Esophagus squamous epithelium (tissue), 5 donors: ENCODE data around the gene TMCO2. TPM values are rescaled to one million over a fixed set of nuclear protein-coding genes. Genes with fewer than 3 reads are reported as not detected.

Source experiments
- DNase-seq: peaks from one replicate; lab custom pipeline; 2025; lab: John Stamatoyannopoulos, UW
- H3K27ac ChIP-seq, 4 donors: fragments of 200-600 bp; sonication (generic); one replicate each; pipeline ENCODE4 v1.5.1; 2016 to 2019; ENCODE audit warnings: mild to moderate bottlenecking in 1 of 4
- H3K27me3 ChIP-seq, 4 donors: fragments of 200-600 bp; sonication (generic); 1 replicate in 3 of 4; 2 replicates in 1 of 4; pipeline versions ENCODE4 v1.5.1 to v1.6.0; 2017 to 2021; ENCODE audit warnings: antibody characterized with exemption in 1 of 4
- H3K36me3 ChIP-seq, 3 donors: fragments of 200-600 bp; sonication (generic); one replicate each; pipeline ENCODE4 v1.5.1; 2016 to 2019
- H3K4me1 ChIP-seq, 3 donors: fragments of 200-600 bp; sonication (generic); one replicate each; pipeline ENCODE4 v1.5.1; 2017 to 2019
- H3K4me3 ChIP-seq, 4 donors: fragments of 200-600 bp; sonication (generic); 1 replicate in 3 of 4; 2 replicates in 1 of 4; pipeline ENCODE4 v1.5.1; 2016 to 2019; ENCODE audit warnings: mild to moderate bottlenecking in 2 of 4, moderate library complexity in 1 of 4
- H3K9me3 ChIP-seq, 3 donors: fragments of 200-600 bp; sonication (generic); one replicate each; pipeline ENCODE4 v1.5.1; 2016 to 2019
- POLR2A ChIP-seq, 4 donors: fragments of 450-650 bp; IDR thresholded peaks; one replicate each; pipeline ENCODE4 v1.6.1; 2017; ENCODE audit warnings: antibody characterized with exemption in 4 of 4, mild to moderate bottlenecking in 4 of 4, moderate library complexity in 3 of 4
- WGBS, 2 donors: methylation state at CpG; one replicate each; pipeline ENCODE4 v1.1.5; 2018; 5-methylcytosine and 5-hydroxymethylcytosine counted together
- intact Hi-C: fragments of 100-400 bp; cut with DNase I; formaldehyde crosslinking; loops from one replicate; pipeline ENCODE4 v1.15.0; 2022
- total RNA-seq, 4 donors: library from RNA; depleted of rRNA; stranded (reverse); fragments of >200 nt; gene quantifications; one replicate each; pipeline ENCODE4 v1.1.0, GENCODE V29; 2016
- TF ChIP-seq, protein P1 (sequence below), 6 experiments: fragments of 450-650 bp in 4 of 6; fragments of 200-600 bp in 2 of 6; sonication (generic) in 2 of 6; IDR thresholded peaks; one replicate each; pipeline ENCODE4 v1.5.1; 2016 to 2019; ENCODE audit warnings: antibody characterized with exemption in 6 of 6, mild to moderate bottlenecking in 4 of 6, moderate library complexity in 4 of 6
- donor health status: DM: yes; HTN: yes; CAD: no.

TMCO2 gene
- total RNA-seq, 4 donors from 2014 or later = not detected

DNA sequence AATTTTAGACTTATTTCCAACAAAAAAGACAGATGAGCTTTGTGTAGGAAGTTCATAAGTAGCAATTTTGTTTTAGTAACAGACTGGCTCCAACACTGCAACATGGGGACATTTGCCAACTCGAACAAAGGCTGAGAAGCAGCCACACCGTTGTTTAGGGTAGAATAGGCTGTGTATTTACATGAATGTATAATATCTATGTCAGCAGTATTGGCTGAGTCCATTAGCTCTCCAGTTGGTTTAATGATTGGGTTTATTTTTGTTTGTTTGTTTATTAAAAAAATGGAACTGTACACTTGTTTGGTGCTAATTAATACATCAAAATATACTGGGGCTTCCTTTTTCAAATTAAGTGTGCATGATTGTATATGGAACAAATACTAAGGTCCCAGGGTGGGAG, 7.3 kb upstream of the TMCO2 start:
- H3K36me3 ChIP-seq = peaks cover 0 to 44% (median 10%) of the 10 kb centered on the region in 3 donors
- no peaks in the 10 kb centered on the region for H3K9me3 ChIP-seq
- H3K4me1 ChIP-seq = peaks cover 0 to 7% (median 0%) of the 10 kb centered on the region in 3 donors
- TF ChIP-seq POLR2A (IDR thresholded peaks at IDR 0.05) = no peak
- TF ChIP-seq, protein P1, sequence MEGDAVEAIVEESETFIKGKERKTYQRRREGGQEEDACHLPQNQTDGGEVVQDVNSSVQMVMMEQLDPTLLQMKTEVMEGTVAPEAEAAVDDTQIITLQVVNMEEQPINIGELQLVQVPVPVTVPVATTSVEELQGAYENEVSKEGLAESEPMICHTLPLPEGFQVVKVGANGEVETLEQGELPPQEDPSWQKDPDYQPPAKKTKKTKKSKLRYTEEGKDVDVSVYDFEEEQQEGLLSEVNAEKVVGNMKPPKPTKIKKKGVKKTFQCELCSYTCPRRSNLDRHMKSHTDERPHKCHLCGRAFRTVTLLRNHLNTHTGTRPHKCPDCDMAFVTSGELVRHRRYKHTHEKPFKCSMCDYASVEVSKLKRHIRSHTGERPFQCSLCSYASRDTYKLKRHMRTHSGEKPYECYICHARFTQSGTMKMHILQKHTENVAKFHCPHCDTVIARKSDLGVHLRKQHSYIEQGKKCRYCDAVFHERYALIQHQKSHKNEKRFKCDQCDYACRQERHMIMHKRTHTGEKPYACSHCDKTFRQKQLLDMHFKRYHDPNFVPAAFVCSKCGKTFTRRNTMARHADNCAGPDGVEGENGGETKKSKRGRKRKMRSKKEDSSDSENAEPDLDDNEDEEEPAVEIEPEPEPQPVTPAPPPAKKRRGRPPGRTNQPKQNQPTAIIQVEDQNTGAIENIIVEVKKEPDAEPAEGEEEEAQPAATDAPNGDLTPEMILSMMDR (IDR thresholded peaks at IDR 0.05) = no peak
- intact Hi-C loops = no loop called here
- H3K27me3 ChIP-seq = no peaks in the 10 kb centered on the region
- H3K27ac ChIP-seq = no peak overlapping the region
- DNase-seq = no peak
- 87 to 97% methylated on average over 2 of the region's 2 CpGs for WGBS, 2 donors
- no peak overlapping the region for H3K4me3 ChIP-seq

DNA sequence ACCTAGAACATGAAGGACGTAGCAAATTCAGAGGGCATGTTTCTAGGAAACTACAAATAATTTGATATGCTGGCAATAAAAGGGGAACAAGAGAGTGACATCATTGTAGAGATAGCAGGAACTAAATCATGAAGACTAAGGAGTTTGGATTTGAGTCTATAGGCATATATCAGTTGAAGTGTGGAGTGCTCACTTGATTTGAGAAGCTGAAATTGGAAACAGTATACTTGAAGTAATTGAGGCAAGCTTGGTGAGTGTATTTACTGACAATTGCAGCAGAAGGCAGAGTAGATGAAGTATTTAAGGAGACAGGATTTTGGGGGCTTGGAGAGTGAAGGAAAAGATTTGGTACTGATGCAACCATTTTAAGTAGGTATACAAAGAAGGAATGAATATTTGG, 6.4 kb upstream of the TMCO2 start:
- H3K36me3 ChIP-seq = peaks cover 0 to 34% (median 9%) of the 10 kb centered on the region in 3 donors
- no peak overlapping the region for H3K4me3 ChIP-seq
- peaks cover 0 to 7% (median 0%) of the 10 kb centered on the region in 3 donors for H3K4me1 ChIP-seq
- H3K27me3 ChIP-seq = no peaks in the 10 kb centered on the region
- no peaks in the 10 kb centered on the region for H3K9me3 ChIP-seq
- H3K27ac ChIP-seq = peak overlapping the region in 1 of 4 donors; percentile 54
- intact Hi-C loops = no loop called here
- TF ChIP-seq POLR2A (IDR thresholded peaks at IDR 0.05) = no peak
- TF ChIP-seq, protein P1 (IDR thresholded peaks at IDR 0.05) = no peak
- 52 to 82% methylated on average over 1 of the region's 1 CpG for WGBS, 2 donors
- DNase-seq = no peak

DNA sequence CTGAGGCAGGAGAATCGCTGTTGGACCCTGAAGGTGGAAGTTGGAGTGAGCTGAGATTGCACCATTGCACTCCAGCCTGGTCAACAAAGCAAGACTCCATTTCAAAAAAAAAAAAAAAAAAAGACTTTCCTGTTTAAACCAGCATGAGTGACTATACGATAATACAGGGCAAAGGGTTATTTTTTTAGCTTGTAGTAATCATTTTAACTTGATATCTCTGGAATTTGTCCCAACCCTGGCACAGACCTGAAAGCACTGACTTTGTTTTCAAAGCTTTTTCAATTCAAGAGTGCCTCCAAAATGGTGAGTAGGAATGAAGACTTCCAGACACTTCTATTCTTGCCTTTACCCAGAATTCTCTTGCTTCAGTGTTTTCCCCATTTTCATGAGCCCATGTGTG, 4.4 kb upstream of the TMCO2 start:
- DNase-seq = no peak
- no peak overlapping the region for H3K27ac ChIP-seq
- peaks cover 0 to 14% (median 0%) of the 10 kb centered on the region in 3 donors for H3K36me3 ChIP-seq
- peaks cover 0 to 7% (median 0%) of the 10 kb centered on the region in 3 donors for H3K4me1 ChIP-seq
- TF ChIP-seq, protein P1 (IDR thresholded peaks at IDR 0.05) = no peak
- no peak overlapping the region for H3K4me3 ChIP-seq
- 32 to 55% methylated on average over 2 of the region's 2 CpGs for WGBS, 2 donors
- intact Hi-C loops = no loop called here
- no peaks in the 10 kb centered on the region for H3K27me3 ChIP-seq
- H3K9me3 ChIP-seq = no peaks in the 10 kb centered on the region

DNA sequence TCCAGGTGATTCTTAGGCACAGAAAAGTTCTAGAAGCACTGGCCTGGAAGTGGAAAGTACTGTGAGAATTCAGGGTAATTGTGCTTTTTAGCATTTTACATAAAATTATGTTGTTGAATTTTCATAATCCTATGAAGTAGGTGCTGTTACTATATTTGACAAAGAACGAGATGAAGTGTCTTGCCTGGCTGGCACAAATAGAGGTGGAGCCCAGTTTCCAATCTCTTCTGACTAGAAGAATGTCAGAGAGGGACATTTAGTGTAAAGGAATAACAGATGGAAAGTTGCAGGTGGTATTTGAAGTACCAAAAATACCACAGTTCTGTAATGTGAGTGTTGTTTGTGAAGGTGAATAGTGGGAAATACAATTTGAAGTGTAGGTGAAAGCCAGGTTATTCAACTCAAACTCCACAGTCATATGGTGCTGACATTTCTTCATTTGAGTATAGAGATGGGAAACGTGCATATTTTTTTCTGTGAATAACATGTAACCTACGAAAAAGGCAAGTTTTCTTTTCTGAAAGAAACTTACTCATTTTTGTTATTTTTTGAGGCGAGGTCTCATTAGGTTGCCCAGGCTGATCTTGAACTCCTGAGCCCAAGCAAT, 3.5 kb upstream of the TMCO2 start:
- DNase-seq = no peak
- 50 to 67% methylated on average over 4 of the region's 4 CpGs for WGBS, 2 donors
- Histone ChIP-seq H3K4me3 (no peak overlapping the region), H3K27ac (no peak overlapping the region), H3K36me3 (peaks cover 0 to 5% (median 0%) of the 10 kb centered on the region in 3 donors), H3K4me1 (peaks cover 0 to 7% (median 0%) of the 10 kb centered on the region in 3 donors), H3K9me3 (no peaks in the 10 kb centered on the region), H3K27me3 (no peaks in the 10 kb centered on the region)
- intact Hi-C loops = no loop called here
- no peak for TF ChIP-seq POLR2A (IDR thresholded peaks at IDR 0.05)
- TF ChIP-seq, protein P1 (IDR thresholded peaks at IDR 0.05) = no peak

DNA sequence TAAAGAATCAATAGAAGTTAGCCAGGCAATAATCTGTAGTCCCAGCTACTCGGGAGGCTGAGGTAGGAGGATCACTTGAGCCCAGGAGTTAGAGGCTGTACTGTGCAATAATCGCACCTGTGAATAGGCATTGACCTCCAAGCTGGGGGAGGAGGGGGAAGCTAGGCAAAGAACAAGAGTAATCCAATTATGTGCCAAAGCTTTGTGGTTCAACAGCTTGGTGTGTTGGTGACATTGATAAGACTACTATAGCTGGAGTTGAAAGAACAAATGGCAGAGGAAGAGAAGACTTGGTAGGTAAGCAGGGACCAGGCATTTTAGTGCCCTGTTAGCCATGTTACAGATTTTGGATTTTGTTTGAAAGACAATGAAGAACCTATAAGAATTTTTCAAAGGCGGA, 2.1 kb upstream of the TMCO2 start:
- Histone ChIP-seq H3K4me1 (peaks cover 0 to 7% (median 0%) of the 10 kb centered on the region in 3 donors), H3K27ac (no peak overlapping the region), H3K4me3 (no peak overlapping the region), H3K27me3 (no peaks in the 10 kb centered on the region), H3K9me3 (no peaks in the 10 kb centered on the region), H3K36me3 (no peaks in the 10 kb centered on the region)
- intact Hi-C loops = no loop called here
- no peak for DNase-seq
- 91 to 93% methylated on average over 3 of the region's 3 CpGs for WGBS, 2 donors
- TF ChIP-seq, protein P1 (IDR thresholded peaks at IDR 0.05) = no peak
- TF ChIP-seq POLR2A (IDR thresholded peaks at IDR 0.05) = no peak
